Thyroid gland (tissue), 4 donors: Measurements from ENCODE around the gene TMPRSS7.

Source experiments
- POLR2A ChIP-seq, 2 donors: fragments of 450-650 bp; IDR thresholded peaks; one replicate each; pipeline ENCODE4 v1.6.1; 2017; ENCODE audit warnings: antibody characterized with exemption in 2 of 2, mild to moderate bottlenecking in 2 of 2, moderate library complexity in 1 of 2
- TF ChIP-seq, protein P1 (sequence below), 6 experiments: fragments of 200-600 bp in 3 of 6; fragments of 450-650 bp in 3 of 6; sonication (generic) in 3 of 6; IDR thresholded peaks; one replicate each; pipeline ENCODE4 v1.5.1; 2016 to 2019; ENCODE audit warnings: antibody characterized with exemption in 6 of 6, mild to moderate bottlenecking in 2 of 6, inconsistent platforms in 1 of 6, moderate library complexity in 1 of 6

DNA sequence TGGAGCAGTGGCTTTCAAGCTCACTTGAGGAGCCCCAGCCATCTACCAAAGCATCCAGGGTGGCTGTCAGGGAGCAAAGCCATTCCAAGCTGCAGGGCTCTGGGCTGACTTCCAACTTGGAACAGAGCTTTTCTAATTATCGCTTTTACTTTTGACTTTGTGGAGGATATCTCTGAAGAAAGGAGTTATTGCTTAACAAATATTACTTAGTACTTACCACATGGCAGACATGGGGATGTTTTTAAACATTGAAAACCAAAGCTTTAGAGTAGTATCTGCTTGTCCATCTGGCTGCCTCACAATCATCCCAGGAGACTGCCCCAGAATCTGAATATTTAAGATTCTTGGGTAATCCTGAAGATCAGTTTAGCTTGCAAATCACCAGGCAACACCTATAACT is 26.9 kb upstream of the TMPRSS7 start:
- no peak for TF ChIP-seq POLR2A (IDR thresholded peaks at IDR 0.05)
- TF ChIP-seq, protein P1, sequence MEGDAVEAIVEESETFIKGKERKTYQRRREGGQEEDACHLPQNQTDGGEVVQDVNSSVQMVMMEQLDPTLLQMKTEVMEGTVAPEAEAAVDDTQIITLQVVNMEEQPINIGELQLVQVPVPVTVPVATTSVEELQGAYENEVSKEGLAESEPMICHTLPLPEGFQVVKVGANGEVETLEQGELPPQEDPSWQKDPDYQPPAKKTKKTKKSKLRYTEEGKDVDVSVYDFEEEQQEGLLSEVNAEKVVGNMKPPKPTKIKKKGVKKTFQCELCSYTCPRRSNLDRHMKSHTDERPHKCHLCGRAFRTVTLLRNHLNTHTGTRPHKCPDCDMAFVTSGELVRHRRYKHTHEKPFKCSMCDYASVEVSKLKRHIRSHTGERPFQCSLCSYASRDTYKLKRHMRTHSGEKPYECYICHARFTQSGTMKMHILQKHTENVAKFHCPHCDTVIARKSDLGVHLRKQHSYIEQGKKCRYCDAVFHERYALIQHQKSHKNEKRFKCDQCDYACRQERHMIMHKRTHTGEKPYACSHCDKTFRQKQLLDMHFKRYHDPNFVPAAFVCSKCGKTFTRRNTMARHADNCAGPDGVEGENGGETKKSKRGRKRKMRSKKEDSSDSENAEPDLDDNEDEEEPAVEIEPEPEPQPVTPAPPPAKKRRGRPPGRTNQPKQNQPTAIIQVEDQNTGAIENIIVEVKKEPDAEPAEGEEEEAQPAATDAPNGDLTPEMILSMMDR (IDR thresholded peaks at IDR 0.05): no peak
